Prostate gland (tissue), 2 donors: Measurements from ENCODE around the gene GPR183. TPM values are rescaled to one million over a fixed set of nuclear protein-coding genes. Genes with fewer than 3 reads are reported as not detected.

Source experiments
- DNase-seq: peaks from one replicate; pipeline ENCODE4 v3.0.0-alpha.2; 2019; ENCODE audit warnings: low spot score
- H3K27ac ChIP-seq, 2 donors: fragments of 200-600 bp; sonication (generic); 2 replicates each; pipeline ENCODE4 v1.5.1; 2017 to 2019
- H3K27me3 ChIP-seq: fragments of 200-600 bp; sonication (generic); replicated peaks from 2 replicates; pipeline ENCODE4 v1.5.1; 2019; ENCODE audit not compliant: insufficient read depth
- H3K36me3 ChIP-seq, 2 donors: fragments of 200-600 bp; sonication (generic); 1 replicate in 1 of 2; 2 replicates in 1 of 2; pipeline versions ENCODE4 v1.5.1 to v1.8.1; 2017 to 2019
- H3K4me1 ChIP-seq: fragments of 200-600 bp; sonication (generic); replicated peaks from 2 replicates; pipeline ENCODE4 v1.5.1; 2019
- H3K4me3 ChIP-seq, 2 donors: fragments of 200-600 bp; sonication (generic); 2 replicates each; pipeline ENCODE4 v1.5.1; 2017 to 2019
- H3K9me3 ChIP-seq: fragments of 200-600 bp; sonication (generic); 2 replicates; pipeline ENCODE4 v1.5.1; 2017
- CTCF ChIP-seq, 4 experiments: fragments of 200-600 bp in 2 of 4; fragments of 450-650 bp in 2 of 4; sonication (generic) in 2 of 4; IDR thresholded peaks; 1 replicate in 3 of 4; 2 replicates in 1 of 4; pipeline ENCODE4 v1.5.1; 2016 to 2019; ENCODE audit warnings: antibody characterized with exemption in 4 of 4, mild to moderate bottlenecking in 2 of 4, moderate library complexity in 2 of 4
- POLR2A ChIP-seq: fragments of 450-650 bp; IDR thresholded peaks from one replicate; pipeline ENCODE4 v1.6.1; 2016; ENCODE audit warnings: antibody characterized with exemption, mild to moderate bottlenecking
- POLR2AphosphoS5 ChIP-seq: sonication (generic); formaldehyde crosslinking; IDR thresholded peaks from one replicate; pipeline ENCODE4 v1.6.1; 2017; ENCODE audit warnings: antibody characterized with exemption
- WGBS: methylation state at CpG from one replicate; pipeline ENCODE4 v1.1.5; 2018; 5-methylcytosine and 5-hydroxymethylcytosine counted together
- intact Hi-C: fragments of 100-400 bp; cut with DNase I; formaldehyde crosslinking; loops from one replicate; pipeline ENCODE4 v1.14.2; 2022
- total RNA-seq, 2 donors: library from RNA; depleted of rRNA; stranded (reverse); fragments of >200 nt; gene quantifications; one replicate each; pipeline ENCODE4 v1.1.0, GENCODE V29; 2016

GPR183 gene
- total RNA-seq, 2 donors from 2014 or later = 2.6 to 3.8 TPM

DNA sequence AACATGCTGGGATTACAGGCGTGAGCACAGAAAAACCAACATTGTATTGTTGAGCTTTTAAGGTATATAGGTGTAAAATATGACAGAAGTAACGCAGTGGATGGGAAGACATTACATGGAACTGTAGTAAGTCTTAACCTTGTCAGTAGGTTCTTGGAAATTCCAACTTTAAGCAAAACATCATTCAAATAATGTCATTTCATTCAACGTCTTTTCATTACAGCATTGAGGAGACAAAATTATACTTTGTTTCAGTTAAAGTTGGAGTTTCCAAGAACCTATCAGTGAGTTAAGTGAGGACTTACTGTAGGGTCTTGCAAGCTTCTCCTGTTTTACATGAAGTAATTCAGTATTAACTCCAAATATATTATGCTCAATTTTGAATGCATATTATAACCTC lies 27.0 kb upstream of the GPR183 start:
- no peak for TF ChIP-seq POLR2AphosphoS5
- no peak for TF ChIP-seq CTCF (IDR thresholded peaks at IDR 0.05)
- TF ChIP-seq POLR2A = no peak
- Histone ChIP-seq H3K9me3 (no peaks in the 10 kb centered on the region), H3K4me3 (no peak overlapping the region), H3K27ac (no peak overlapping the region), H3K4me1 (no peaks in the 10 kb centered on the region), H3K27me3 (no peaks in the 10 kb centered on the region), H3K36me3 (no peaks in the 10 kb centered on the region)
- intact Hi-C loops = no loop called here
- 94% methylated on average over 3 of the region's 3 CpGs for WGBS
- no peak for DNase-seq

- TF ChIP-seq CTCF (IDR thresholded peaks at IDR 0.05) (no peak), POLR2AphosphoS5 (no peak), POLR2A (no peak)
- H3K9me3 ChIP-seq = no peaks in the 10 kb centered on the region
- no peaks in the 10 kb centered on the region for H3K4me1 ChIP-seq
- H3K4me3 ChIP-seq = no peak overlapping the region
- no peak overlapping the region for H3K27ac ChIP-seq
- 90% methylated on average over 9 of the region's 9 CpGs for WGBS
- no peak for DNase-seq
- no peaks in the 10 kb centered on the region for H3K36me3 ChIP-seq
- H3K27me3 ChIP-seq = no peaks in the 10 kb centered on the region
- intact Hi-C loops = no loop called here
Measured at GRCh38 chr13:99332456-99332855, 25.3 kb upstream of the GPR183 start.

DNA sequence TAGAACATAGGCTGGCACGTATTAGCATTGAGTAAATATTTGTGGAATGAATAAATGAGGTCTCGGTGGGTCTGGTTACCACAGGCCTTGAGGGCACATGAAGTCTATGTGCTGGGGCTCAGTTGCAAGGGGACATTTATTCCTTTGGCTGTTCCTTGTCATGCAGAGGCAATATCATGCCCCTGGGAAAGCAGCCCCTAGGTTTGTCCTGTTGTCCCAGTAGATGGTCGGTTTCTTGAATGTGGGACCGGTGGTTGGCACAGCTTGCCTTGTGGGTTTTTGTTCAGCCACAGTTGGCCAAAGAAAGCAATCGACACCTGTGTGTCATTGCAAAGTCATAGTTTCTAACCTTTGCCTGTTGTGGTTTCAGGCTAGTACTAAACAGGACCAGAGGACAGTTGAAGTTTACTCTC lies 24.7 kb upstream of the GPR183 start:
- DNase-seq = no peak
- intact Hi-C loops = no loop called here
- TF ChIP-seq CTCF (IDR thresholded peaks at IDR 0.05) = no peak
- no peaks in the 10 kb centered on the region for H3K4me1 ChIP-seq
- H3K36me3 ChIP-seq = no peaks in the 10 kb centered on the region
- H3K9me3 ChIP-seq = no peaks in the 10 kb centered on the region
- H3K4me3 ChIP-seq = no peak overlapping the region
- WGBS = 88% methylated on average over 5 of the region's 5 CpGs
- no peaks in the 10 kb centered on the region for H3K27me3 ChIP-seq
- H3K27ac ChIP-seq = no peak overlapping the region

DNA sequence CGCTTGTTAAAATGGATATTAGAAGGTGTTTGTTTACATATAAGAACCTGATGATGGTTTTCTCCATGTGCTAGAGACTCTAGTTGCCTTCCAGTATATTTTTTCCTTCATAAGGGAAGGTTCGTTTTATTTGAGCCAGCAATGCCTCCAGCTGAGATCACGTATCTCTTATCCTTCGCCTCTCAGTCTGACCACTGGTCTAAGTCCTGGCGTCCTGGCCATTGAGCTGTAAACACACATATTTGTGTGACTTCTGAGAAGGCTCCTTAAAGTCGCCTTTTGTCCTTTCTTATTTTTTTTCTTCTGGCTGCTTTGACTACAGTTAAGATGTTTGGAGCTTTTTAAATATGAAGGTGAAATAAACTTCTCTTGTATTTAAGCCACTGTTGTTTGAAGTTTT lies 23.7 kb upstream of the GPR183 start:
- DNase-seq = no peak
- 68% methylated on average over 6 of the region's 6 CpGs for WGBS
- intact Hi-C loops = no loop called here
- TF ChIP-seq POLR2AphosphoS5 = no peak
- no peak for TF ChIP-seq CTCF (IDR thresholded peaks at IDR 0.05)
- no peak for TF ChIP-seq POLR2A
- Histone ChIP-seq H3K36me3 (no peaks in the 10 kb centered on the region), H3K27me3 (no peaks in the 10 kb centered on the region), H3K4me1 (no peaks in the 10 kb centered on the region), H3K27ac (no peak overlapping the region), H3K9me3 (no peaks in the 10 kb centered on the region), H3K4me3 (no peak overlapping the region)

DNA sequence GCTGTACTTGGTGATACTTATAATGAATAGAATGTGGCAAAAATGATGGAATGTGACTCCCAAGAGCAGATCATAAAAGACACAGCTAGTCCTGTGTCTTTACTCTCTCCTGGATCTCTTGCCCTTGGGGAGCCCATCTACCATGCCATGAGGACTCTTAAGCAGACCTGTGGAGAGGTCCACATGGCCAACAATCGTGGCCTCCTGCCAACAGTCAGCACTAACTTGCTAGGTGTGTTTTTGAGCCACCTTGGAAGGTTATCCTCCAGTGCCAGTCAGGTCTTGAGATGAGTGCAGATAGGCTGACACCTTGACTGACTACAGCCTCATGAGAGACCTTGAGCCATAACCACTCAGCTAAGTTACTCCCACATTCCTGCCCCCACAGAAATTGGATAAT lies 22.3 kb upstream of the GPR183 start:
- intact Hi-C loops = no loop called here
- 100% methylated on average over 1 of the region's 1 CpG for WGBS
- Histone ChIP-seq H3K27ac (no peak overlapping the region), H3K36me3 (no peaks in the 10 kb centered on the region), H3K4me1 (no peaks in the 10 kb centered on the region), H3K4me3 (no peak overlapping the region), H3K27me3 (no peaks in the 10 kb centered on the region), H3K9me3 (no peaks in the 10 kb centered on the region)
- DNase-seq = no peak
- TF ChIP-seq POLR2A (no peak), CTCF (IDR thresholded peaks at IDR 0.05) (no peak), POLR2AphosphoS5 (no peak)
